Transverse colon (tissue), 3 donors: ENCODE measurements around the gene PCNX2.

Experiments
- POLR2A ChIP-seq: fragments of 450-650 bp; IDR thresholded peaks from one replicate; pipeline ENCODE4 v1.6.1; 2016; ENCODE audit warnings: antibody characterized with exemption, mild to moderate bottlenecking, moderate library complexity
- TF ChIP-seq, protein P1 (sequence below), 5 experiments: fragments of 200-600 bp in 3 of 5; fragments of 450-650 bp in 2 of 5; sonication (generic) in 3 of 5; IDR thresholded peaks; 1 replicate in 2 of 5; 2 replicates in 3 of 5; pipeline ENCODE4 v1.5.1; 2016 to 2017; ENCODE audit warnings: antibody characterized with exemption in 5 of 5, inconsistent platforms in 3 of 5, mild to moderate bottlenecking in 2 of 5, moderate library complexity in 1 of 5

DNA sequence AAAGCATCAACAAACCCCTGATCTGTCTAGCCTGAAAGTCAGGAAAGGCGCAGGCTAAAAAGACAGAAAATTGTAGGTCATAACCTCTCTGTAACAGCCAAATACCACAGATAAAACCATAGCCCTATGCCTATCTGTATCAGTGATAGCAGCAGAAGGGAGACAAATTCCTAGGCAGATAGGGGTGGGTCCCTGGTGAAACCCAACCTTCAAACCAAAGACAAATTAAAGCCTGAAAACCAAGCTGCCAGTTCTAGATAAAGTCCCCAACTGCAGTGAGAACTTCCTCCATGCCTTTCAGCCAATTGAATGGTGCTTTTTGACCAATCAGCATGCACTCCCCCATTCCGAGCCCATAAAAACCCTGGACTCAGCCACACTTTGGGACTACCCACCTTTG, 229.8 kb downstream of the PCNX2 start:
- no peak for TF ChIP-seq POLR2A
- TF ChIP-seq, protein P1, sequence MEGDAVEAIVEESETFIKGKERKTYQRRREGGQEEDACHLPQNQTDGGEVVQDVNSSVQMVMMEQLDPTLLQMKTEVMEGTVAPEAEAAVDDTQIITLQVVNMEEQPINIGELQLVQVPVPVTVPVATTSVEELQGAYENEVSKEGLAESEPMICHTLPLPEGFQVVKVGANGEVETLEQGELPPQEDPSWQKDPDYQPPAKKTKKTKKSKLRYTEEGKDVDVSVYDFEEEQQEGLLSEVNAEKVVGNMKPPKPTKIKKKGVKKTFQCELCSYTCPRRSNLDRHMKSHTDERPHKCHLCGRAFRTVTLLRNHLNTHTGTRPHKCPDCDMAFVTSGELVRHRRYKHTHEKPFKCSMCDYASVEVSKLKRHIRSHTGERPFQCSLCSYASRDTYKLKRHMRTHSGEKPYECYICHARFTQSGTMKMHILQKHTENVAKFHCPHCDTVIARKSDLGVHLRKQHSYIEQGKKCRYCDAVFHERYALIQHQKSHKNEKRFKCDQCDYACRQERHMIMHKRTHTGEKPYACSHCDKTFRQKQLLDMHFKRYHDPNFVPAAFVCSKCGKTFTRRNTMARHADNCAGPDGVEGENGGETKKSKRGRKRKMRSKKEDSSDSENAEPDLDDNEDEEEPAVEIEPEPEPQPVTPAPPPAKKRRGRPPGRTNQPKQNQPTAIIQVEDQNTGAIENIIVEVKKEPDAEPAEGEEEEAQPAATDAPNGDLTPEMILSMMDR (IDR thresholded peaks at IDR 0.05) = no peak
